ENCODE data around the gene CDH4. TPM values are rescaled to one million over a fixed set of nuclear protein-coding genes. Genes with fewer than 3 reads are reported as not detected.

Gene CDH4
- total RNA-seq, 2 experiments from 2014 or later = not detected

- Histone ChIP-seq H3K4me2 (ENCODE audit: low read length) (no peak overlapping the region), H3K9me3 (ENCODE audit: low read length) (no peaks in the 10 kb centered on the region), H4K20me1 (ENCODE audit: insufficient read depth, low read length) (no peaks in the 10 kb centered on the region), H2AFZ (ENCODE audit: low read length) (no peak overlapping the region), H3K27ac (ENCODE audit: low read depth, low read length, poor library complexity, severe bottlenecking) (no peak overlapping the region), H3K36me3 (ENCODE audit: insufficient read depth, low read length) (no peaks in the 10 kb centered on the region), H3K4me3 (ENCODE audit: low read depth, low read length, poor library complexity, severe bottlenecking) (no peak overlapping the region), H3K4me1 (ENCODE audit: insufficient read depth, low read length, poor library complexity, severe bottlenecking) (peaks cover 11% of the 10 kb centered on the region), H3K9me2 (ENCODE audit: insufficient read depth, low read length) (no peaks in the 10 kb centered on the region), H3K79me2 (ENCODE audit: insufficient read depth, low read depth, low read length) (no peaks in the 10 kb centered on the region)
- intact Hi-C loops (cut with micrococcal nuclease; ENCODE audit: unreplicated experiment) = no loop called here
- BruUV-seq (replicated peaks) = no TSS peak
- no peak for DNase-seq (ENCODE audit: low spot score)
- ChIA-PET POLR2A (no interaction called here), CTCF (ENCODE audit: unreplicated experiment) (no interaction called here)
- no peak for TF ChIP-seq EZH2phosphoT487 (IDR thresholded peaks at IDR 0.05; ENCODE audit: borderline replicate concordance, low read depth, low read length)
- no peak for TF ChIP-seq CTCF (conservative IDR thresholded peaks at IDR 0.05; ENCODE audit: low read length)
Measured at GRCh38 chr20:61476956-61477355, 224.9 kb downstream of the CDH4 start.

- Histone ChIP-seq H3K4me2 (ENCODE audit: low read length) (no peak overlapping the region), H3K9me2 (ENCODE audit: insufficient read depth, low read length) (no peaks in the 10 kb centered on the region), H3K27ac (ENCODE audit: low read depth, low read length, poor library complexity, severe bottlenecking) (no peak overlapping the region), H3K4me3 (ENCODE audit: low read depth, low read length, poor library complexity, severe bottlenecking) (no peak overlapping the region), H3K79me2 (ENCODE audit: insufficient read depth, low read depth, low read length) (no peaks in the 10 kb centered on the region), H3K9me3 (ENCODE audit: low read length) (no peaks in the 10 kb centered on the region), H3K36me3 (ENCODE audit: insufficient read depth, low read length) (no peaks in the 10 kb centered on the region), H4K20me1 (ENCODE audit: insufficient read depth, low read length) (no peaks in the 10 kb centered on the region), H2AFZ (ENCODE audit: low read length) (no peak overlapping the region), H3K4me1 (ENCODE audit: insufficient read depth, low read length, poor library complexity, severe bottlenecking) (peaks cover 11% of the 10 kb centered on the region)
- ChIA-PET POLR2A (no interaction called here), CTCF (ENCODE audit: unreplicated experiment) (no interaction called here)
- no peak for DNase-seq (ENCODE audit: low spot score)
- TF ChIP-seq CTCF (conservative IDR thresholded peaks at IDR 0.05; ENCODE audit: low read length) = no peak
- TF ChIP-seq EZH2phosphoT487 (IDR thresholded peaks at IDR 0.05; ENCODE audit: borderline replicate concordance, low read depth, low read length) = no peak
- BruUV-seq (replicated peaks) = no TSS peak
- intact Hi-C loops (cut with micrococcal nuclease; ENCODE audit: unreplicated experiment) = no loop called here
Measured at GRCh38 chr20:61477451-61477861, 225.4 kb downstream of the CDH4 start.

- no peak for TF ChIP-seq EZH2phosphoT487 (IDR thresholded peaks at IDR 0.05; ENCODE audit: borderline replicate concordance, low read depth, low read length)
- no peak for TF ChIP-seq CTCF (conservative IDR thresholded peaks at IDR 0.05; ENCODE audit: low read length)
- H3K9me3 ChIP-seq (ENCODE audit: low read length) = no peaks in the 10 kb centered on the region
- BruUV-seq (replicated peaks) = no TSS peak
- no peak overlapping the region for H3K4me3 ChIP-seq (ENCODE audit: low read depth, low read length, poor library complexity, severe bottlenecking)
- H4K20me1 ChIP-seq (ENCODE audit: insufficient read depth, low read length) = no peaks in the 10 kb centered on the region
- DNase-seq (ENCODE audit: low spot score) = no peak
- H3K36me3 ChIP-seq (ENCODE audit: insufficient read depth, low read length) = no peaks in the 10 kb centered on the region
- H3K4me1 ChIP-seq (ENCODE audit: insufficient read depth, low read length, poor library complexity, severe bottlenecking) = peaks cover 11% of the 10 kb centered on the region
- CTCF ChIA-PET (ENCODE audit: unreplicated experiment) = no interaction called here
- POLR2A ChIA-PET = no interaction called here
- peak overlapping the region; percentile 35 for H3K4me2 ChIP-seq (ENCODE audit: low read length)
- no peaks in the 10 kb centered on the region for H3K79me2 ChIP-seq (ENCODE audit: insufficient read depth, low read depth, low read length)
- H2AFZ ChIP-seq (ENCODE audit: low read length) = peak overlapping the region; percentile 29
- intact Hi-C loops (cut with micrococcal nuclease; ENCODE audit: unreplicated experiment) = no loop called here
- no peaks in the 10 kb centered on the region for H3K9me2 ChIP-seq (ENCODE audit: insufficient read depth, low read length)
- H3K27ac ChIP-seq (ENCODE audit: low read depth, low read length, poor library complexity, severe bottlenecking) = no peak overlapping the region
Measured at GRCh38 chr20:61478094-61478493, 226.0 kb downstream of the CDH4 start.

Measured in OCI-LY7 (cell line).